Skin of body (tissue), 2 donors: Measurements from ENCODE around the gene NHLRC4. TPM values are rescaled to one million over a fixed set of nuclear protein-coding genes. Genes with fewer than 3 reads are reported as not detected.

Experiments
- DNase-seq: peaks from one replicate; lab custom pipeline; 2025; lab: John Stamatoyannopoulos, UW
- total RNA-seq: library from RNA; depleted of rRNA; stranded (reverse); fragments of >200 nt; gene quantifications from one replicate; pipeline ENCODE4 v1.2.3, GENCODE V29; 2014

NHLRC4 gene
- total RNA-seq, 1 donor from 2014 or later: 0.59 TPM

DNA sequence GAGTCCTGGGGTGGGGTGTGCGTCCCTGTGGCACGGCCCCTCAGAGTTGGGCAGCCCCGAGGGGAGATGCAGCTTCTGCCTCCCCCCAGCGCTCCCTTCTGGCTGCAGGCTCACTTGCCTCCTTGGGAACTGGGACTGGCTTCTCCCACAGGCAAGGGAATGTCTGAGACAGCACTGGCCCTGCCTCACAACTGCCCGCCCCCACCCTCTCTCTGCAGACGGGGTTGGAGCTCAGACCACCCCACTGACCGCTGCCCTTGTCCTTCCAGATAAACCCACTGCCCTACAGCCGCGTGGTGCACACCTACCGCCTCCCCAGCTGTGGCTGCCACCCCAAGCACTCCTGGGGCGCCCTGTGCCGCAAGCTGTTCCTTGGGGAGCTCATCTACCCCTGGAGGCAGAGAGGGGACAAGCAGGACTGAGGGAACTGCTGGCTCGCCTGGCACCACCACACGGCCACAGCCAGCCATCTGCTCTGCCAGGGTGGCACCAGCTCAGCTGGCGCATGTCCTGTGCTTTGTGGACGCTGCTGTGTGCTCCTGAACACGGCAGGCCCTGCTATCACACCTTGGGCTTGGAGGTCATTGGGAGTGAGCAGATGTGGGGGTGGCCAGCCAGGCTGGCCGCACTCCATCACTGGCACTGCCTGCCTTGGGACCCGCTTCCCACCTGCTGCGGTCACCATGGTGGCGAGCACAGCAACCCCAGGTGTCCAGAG lies 16.0 kb downstream of the NHLRC4 start:
- DNase-seq: no peak

DNA sequence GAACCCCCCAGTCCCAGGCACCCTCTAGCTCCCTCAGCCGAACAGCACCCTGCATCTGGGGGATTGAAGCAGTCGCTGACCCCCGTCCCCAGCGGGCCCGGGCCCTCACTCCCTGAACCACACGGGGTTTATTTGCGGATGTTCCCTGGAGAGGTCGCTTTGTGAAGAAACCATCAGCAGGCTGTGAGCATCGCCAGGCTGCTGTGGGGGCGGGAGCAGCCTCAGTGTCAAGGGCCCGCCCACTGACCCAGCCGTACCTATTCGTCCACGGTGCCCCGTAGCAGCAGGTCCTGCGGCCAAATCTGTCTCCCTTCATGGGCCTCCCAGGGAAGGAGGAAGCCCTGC lies 16.6 kb downstream of the NHLRC4 start:
- DNase-seq: no peak

DNA sequence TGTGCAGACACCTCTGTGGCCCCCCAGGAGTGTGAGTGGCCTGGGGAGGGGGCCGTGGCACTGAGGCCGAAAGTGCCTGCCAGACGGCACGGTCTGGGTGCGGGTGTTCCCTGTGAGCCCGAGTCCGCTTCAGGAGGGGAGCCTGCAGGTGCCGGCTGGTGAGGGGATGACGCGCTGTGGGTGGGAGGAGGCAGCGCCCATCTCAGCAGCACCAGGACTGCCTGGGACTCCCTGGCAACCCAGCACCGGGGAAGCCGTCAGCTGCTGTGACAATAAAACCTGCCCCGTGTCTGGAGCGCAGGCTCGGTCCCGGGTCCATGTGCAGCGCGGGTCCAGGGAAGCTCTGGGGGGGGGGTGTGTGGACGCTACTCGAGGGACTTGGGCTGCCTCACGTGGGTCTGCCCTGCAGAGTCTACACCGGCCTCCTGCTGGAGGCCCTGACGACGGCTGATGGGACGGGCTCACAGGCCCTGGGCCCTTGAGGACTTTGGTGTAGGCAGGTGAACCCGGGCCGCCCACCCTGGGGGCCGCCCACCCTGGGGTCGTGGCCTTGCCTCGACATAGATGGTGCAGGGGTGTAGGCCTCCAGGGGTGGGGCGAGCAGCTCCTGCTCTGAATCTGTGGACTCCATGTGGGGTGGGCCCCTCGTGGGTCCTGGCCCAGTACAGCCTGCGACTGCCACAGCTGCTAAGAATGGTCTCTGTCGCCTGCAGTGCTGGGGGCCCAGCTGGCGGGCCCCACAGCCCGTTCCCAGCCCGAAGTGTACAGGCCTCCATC lies 17.2 kb downstream of the NHLRC4 start:
- DNase-seq: no peak

DNA sequence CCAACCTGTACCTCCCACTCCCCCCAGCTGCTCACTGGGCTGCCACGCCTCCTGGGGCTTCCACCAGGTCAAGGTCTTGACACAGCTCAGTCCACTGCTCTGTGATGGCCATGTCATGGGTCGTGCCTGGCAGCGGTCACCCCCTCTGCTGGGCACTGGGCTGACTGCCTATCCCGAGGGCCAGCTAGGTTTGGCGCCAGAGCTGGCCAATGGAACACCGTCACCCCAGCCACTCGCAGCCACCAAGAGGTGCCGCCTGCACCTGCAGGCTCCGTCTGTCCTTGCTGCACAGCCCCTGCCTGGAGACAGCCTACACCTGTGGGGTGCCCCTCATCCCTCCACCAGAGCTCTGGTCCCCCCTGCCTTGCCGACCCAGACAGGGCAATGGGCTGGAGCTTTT lies 18.5 kb downstream of the NHLRC4 start:
- DNase-seq: no peak

DNA sequence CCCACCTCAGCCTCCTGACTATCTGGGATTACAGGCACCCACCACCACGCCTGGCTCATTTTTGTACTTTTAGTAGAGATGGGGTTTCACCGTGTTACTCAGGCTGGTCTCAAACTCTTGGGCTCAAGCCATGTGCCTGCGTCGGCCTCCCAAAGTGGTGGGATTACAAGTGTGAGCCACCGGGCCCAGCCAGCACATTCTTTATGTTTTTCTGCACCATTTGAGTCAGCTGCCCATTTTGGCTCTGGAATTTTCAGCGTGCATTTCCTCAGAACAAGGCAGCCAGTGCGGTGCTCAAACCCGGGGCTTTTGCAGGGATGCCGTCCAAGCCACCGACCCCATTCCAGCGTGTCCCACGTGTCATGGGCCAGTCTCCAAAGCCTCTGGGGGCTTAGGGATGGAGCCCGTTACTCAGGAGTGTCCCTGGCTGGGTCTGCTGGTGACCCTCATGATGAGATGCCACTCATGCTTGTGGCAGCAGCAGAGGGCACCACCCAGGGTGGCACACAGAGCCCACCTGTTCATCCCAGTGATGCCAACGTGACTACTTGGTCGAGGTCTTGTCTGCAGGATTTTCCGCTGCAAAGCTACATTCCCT lies 19.3 kb downstream of the NHLRC4 start:
- DNase-seq: no peak

DNA sequence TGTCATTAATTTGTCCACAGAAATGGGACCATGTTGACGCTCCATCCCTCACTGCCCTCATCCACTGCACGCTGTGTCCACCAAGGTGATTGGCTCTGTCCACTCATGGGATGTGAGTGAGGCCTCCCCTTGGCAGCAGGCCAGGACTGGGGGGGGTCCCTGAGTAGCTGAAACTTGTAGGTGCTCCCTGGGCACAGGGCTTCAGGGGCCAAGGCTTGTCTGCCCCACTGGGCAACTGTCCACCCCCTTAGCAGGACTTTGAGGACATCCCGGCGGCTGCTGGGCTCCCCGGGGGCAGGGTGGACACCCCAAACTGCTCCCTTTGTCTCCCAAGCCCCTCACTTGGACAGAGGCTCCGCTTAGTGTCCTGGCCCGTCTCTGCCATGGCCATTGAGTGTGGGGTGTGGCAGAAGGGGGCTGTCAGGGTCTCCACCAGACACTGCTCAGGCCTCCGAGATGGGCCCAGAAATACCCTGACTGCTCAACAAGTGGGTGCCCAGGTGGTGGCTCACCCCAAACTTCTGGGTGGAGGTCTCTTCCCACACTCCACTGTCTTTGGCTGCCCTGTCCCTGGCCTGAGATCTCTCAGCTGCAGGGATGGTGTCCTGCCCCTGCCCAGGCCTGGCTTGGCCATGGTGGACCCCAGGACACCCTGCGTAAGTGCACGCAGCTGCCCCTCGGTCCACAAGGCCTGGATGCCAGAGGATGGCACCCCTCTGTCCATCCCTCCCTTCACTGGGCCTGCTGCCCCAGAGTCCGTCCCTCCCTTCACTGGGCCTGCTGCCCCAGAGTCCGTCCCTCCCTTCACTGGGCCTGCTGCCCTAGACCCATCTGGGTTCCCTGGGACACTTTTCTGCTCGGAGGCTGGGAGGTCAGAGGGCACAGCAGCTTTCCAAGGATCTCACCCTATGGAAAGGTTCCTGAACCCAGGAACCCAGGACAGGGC lies 20.1 kb downstream of the NHLRC4 start:
- no peak for DNase-seq

DNA sequence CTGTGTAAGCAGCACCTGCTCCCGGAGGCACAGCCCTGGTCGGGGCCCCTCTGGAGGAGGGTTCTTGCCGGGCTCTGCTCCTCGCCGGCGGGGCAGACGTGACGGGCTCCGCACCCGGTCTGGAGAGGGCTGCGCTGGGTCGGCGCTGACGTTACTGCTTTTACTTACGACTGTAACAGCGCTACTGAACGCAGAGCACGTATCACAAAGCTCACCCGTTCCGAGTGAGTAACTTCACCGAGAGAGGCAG lies 21.8 kb downstream of the NHLRC4 start:
- no peak for DNase-seq

DNA sequence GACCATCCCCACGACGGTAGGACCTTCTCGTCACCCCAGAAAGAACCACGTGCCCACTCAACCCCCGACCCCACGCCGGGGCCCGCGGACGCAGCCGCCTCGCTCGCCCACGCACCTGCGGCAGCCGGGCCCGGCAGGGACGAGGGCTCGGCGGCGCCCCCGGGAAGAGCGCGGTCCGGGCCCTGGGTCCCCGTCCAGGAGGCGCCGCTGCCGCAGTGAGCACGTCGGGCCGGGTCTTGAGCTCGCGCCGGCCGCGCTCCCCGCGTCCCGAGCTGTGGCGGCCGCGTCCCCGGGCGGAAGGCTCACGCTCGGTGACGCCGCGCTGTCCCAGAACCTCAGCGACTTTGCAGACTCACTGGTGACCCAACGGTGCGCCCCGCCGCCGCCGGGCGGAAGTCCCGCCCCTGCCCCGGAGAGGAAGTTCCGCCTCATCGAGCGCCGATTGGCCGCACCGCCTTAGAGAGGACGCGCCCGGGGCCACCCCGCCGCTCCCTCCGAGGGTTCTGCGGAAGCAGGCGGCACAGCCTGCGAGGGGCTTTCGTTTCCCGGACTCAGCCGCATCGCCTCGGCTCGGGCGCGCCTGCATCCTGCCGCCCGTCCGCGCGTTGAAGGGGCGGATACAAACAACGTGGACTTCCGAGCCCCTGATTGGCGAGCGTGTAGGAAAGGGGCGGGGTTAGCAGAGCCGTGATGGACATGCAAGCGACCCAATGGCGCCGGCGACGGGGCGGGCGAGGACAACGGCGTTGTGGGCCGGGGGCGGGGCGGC lies 22.3 kb downstream of the NHLRC4 start:
- DNase-seq: peak; percentile 97

DNA sequence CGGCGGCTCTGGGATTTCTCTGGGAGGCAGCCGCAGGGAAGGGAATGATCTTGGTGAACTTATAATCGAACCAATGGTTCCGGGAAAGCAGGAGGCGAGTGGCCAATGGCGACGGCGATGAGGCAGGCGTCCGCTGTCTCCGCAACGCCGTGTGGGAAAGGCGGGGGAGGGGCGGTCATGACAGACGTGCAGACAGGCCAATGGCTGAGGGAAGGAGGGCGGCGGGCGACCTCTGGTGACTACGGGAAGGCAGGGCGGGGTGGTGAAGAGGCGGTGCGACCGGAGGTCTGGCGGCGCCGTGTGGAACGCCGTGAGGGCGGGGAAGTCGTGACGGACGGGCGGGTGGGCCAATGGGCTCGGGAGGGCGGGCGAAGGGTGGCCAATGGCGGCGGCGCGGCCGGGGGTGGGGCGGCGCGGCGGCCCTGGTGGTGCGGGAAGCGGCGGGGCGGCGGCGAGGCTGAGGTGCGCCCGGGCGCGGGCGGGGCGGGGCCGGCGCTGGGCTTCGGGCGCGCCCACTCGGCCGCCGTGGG lies 22.9 kb downstream of the NHLRC4 start, which contains the start of gene RAB40C:
TSS of gene RAB40C (plus strand) at position 409 of the 530 bp plus-strand sequence. CDS start 226 bp downstream, outside the sequence.
- peak; percentile 97 for DNase-seq

DNA sequence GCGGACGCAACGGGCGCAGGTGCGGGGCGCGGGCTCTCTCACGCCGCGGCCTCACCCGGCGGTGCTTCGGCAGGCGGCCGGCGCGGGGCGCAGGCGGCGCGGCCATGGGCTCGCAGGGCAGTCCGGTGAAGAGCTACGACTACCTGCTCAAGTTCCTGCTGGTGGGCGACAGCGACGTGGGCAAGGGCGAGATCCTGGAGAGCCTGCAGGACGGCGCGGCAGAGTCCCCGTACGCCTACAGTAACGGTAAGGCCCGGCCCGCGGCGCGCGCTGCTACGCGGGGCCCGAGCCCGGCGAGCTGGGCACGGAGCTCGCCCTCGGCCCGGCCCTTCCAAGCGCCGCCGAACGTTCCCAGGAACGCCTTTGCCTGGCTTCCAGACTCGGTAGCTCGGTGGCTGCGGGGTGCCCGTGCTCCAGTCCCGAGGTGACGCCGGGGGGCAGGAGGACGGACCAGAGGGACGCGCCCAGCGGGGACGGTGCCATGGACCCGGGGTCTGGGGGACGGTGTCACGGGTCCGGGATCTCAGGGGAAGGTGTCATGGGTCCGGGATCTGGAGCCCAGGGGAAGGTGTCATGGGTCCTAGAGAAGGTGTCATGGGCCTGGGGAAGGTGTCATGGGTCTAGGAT lies 23.5 kb downstream of the NHLRC4 start:
- DNase-seq: no peak

DNA sequence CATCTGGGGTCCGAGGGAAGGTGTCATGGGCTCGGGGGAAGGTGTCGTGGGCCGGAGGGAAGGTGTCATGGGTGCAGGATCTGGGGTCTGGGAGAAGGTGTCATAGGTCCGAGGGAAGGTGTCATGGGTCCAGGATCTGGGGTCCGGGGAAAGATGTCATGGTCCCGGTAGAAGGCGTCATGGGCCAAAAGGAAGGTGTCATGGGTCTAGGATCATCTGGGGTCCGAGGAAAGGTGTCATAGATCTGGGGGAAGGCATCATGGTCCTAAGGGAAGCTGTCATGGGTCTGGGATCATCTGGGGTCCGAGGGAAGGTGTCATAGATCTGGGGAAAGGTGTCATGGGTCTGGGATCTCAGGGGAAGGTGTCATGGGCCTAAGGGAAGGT lies 24.0 kb downstream of the NHLRC4 start:
- DNase-seq: no peak

DNA sequence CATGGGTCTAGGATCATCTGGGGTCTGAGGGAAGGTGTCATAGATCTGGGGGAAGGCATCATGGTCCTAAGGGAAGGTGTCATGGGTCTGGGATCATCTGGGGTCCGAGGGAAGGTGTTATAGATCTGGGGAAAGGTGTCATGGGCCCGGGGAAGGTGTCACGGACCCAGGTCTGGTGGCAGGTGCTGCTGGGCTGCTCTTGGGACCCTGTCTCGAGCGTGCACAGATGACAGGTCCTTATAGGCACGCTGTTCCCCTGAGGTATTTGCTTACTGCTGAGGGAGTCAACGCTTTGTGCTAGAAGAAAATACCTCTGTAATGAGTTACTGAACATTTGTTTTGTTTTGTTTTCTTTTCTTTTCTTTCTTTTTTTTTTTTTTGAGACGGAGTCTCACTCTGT lies 24.4 kb downstream of the NHLRC4 start:
- no peak for DNase-seq

DNA sequence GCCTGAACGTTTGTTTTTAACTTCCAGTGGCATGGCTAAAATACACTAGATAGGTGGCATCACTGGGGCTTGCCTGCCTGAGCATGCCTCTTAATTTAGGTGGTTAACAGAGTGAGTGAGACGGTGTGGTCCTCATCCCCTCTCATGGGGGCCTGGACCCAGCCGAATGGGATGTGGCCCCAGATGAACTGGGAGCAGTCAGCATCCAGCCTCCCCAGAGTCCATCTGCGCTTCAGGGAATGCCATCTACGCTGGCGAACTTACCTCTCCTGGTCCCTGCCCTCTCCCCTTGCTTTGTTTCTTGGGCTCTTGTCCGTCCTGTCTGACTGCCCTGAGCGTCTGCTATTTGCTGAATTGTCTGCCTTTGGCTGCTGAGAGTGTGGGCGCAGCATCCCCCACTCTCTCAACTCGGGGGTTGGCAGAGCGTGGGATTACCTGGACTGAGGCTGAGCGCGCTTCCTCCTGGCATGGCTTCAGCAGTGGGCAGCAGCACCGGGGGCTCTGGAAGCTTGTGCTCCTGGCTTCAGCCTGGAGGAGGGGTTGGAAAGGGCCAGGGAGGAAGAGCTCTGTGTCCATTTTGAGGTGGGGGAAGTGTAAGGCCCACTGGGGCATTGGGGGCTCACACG lies 25.2 kb downstream of the NHLRC4 start:
- DNase-seq: no peak

DNA sequence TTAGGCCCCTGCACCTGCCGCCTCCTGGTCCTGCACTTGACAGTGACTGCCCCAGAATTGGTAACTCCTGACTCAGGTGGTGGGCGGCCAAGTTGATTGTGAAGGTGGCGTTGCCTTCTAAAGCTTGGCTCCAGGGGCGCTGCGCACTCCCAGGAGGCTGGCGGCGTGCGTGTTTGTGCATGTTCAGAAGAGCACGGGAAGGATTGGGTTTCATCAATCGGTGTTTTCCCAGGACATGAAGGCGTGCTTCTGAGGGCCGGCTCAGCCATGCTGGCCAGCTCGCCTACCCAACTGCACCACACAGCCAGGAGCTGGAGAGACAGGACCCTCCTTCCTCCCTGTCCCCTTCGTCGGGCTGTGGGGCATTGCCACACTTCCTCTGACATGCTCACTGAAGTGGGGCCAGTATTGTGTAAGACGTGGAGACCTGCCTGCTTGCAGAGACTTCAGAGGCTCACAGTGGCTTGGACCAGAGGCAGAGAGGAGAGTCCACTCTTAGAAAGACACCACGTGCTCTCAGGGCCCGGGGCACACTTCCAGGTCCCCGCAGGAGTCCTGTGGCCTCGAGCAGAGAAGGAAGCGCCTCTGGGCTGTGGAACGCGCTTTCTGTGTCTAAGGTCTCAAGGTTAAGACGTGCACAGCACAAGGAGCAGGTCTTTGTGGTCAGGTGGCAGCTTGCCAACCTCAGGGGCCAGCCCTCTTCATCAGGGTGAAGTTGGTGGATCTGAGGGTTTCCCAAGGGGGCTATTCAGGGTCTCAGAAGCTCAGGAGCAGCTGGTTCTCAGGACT lies 25.9 kb downstream of the NHLRC4 start:
- no peak for DNase-seq

DNA sequence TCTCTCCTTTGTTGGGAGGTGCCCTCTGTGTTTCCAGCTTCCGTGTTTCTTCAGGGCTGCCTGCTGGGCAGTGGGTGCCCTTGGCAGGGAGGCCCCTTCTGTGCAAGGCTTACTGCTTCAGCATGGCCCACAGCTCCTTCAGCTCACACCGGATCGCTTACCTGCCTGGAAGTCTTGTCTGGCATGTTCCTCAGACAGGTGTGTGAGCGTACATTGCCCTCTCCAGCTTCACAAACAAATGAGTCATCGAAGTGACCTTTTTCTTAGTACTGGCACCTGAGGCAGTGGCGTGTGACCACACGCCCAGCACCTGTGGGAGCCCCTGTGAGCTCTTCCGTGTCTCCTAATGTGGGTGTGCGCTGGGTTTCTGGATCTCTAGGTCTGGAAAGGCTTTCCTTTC lies 26.6 kb downstream of the NHLRC4 start:
- DNase-seq: no peak

DNA sequence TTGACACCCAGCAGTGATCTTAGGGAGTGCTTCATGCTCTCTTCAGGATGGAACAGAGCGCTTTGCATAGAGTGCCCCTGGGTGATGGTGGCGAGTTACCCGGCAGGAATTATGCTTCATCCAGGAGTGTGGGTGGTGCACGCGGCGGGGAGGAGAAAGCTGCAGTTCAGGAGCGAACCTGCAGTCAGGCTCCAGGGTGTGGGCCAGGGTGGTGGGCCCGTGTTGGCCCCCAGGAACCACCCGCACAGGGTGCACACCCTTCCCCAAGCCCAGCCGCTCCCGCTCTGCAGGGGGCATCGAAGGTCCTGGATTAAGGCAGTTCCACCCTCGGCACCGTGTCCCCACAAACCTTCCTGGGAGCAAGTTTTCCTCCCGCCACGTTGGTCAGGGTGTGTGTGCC lies 27.0 kb downstream of the NHLRC4 start:
- DNase-seq: no peak

DNA sequence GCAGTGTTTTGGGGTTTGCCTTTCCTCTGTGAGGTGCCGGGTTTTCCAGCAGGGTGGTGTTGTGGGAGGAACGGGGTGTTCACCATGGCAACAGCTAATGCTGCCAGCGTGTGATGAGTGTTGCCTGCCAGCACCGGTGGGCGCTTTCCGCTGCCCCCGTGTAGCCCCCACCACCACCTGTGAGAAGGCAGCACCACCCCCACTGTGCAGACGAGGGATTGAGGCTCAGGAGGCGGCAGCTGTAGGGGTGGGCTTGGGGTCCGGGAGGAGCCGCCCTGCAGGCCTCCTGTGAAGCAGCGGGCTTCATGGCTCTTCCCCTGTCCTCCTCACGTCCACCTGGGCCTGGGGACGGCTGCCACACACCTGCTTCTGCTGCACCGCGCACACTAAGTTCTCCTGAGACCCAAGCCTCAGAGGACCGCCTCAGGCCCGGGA lies 28.3 kb downstream of the NHLRC4 start:
- no peak for DNase-seq

DNA sequence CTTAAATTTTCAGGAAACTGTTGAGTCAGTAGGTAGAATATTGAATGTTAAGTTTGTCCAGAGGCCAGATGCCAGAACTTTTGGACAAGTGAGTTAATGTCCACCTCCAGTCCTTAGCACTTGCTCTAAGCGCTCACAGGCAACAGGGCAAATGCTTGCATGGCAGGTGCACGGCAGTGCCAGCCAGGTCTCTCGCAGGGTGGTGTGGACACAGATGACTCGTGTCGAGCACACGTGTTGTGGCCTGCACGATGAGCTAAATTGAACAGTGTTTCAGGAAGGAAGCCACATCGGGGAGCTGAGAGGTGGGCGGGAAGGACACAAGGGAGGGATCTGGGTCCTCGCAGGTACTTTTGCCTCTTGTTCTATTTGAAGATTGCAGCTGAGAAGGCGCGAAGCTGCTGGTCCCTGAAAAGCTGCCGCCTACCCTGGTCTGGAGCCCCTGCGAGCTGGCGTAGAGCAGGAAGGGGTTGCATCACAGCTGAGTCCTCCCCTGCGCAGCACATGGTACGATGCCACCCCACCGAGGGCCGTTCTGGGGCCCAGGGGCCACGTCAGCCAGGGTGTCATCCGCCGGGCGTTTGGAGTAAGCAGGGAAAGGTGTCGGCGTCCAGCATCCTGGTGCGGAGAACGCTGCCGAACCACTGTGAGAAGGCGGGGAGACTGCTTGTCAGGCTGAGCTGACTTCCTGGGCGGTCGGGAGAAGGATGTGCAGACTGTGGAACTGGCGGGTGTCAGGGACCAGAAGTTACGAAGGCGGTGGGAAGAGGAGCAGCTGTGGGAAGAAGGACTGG lies 29.3 kb downstream of the NHLRC4 start:
- DNase-seq: no peak
